ENCODE data around the gene POU4F2. TPM values are rescaled to one million over a fixed set of nuclear protein-coding genes. Genes with fewer than 3 reads are reported as not detected.

POU4F2 gene
- total RNA-seq, 1 experiment from 2014 or later, result not detected

- H3K36me3 Mint-ChIP-seq (ENCODE audit: insufficient read depth in 1 of 3, low read depth in 3 of 3), result no peaks in the 10 kb centered on the region; a peak in 1 of 7 replicates
- no peak overlapping the region for H4K91ac ChIP-seq (ENCODE audit: insufficient read length, low read depth, low read length)
- no peak overlapping the region for H3K4ac ChIP-seq (ENCODE audit: low read depth, low read length)
- H2BK20ac ChIP-seq (ENCODE audit: low read depth, low read length, poor library complexity, severe bottlenecking), result no peak overlapping the region
- H3K27ac Mint-ChIP-seq, result no peak overlapping the region
- H3K27me3 Mint-ChIP-seq (ENCODE audit: low read depth), result peaks cover 100% of the 10 kb centered on the region
- no peak overlapping the region for H3K23ac ChIP-seq (ENCODE audit: insufficient read length, low read depth, low read length)
- H3T11ph ChIP-seq (ENCODE audit: low read length), result no peak overlapping the region
- no peaks in the 10 kb centered on the region for H3K4me1 ChIP-seq (ENCODE audit: insufficient read depth, low read length)
- H2AK5ac ChIP-seq (ENCODE audit: insufficient read length, low read length), result no peak overlapping the region
- H4K20me1 ChIP-seq (ENCODE audit: control insufficient read depth, insufficient read depth, insufficient read length), result no peaks in the 10 kb centered on the region
- no peaks in the 10 kb centered on the region for H3K9me3 ChIP-seq (ENCODE audit: control insufficient read depth, low read depth, low read length)
- H2BK5ac ChIP-seq (ENCODE audit: insufficient read length, low read length), result no peak overlapping the region
- H3K79me2 ChIP-seq (ENCODE audit: insufficient read depth, low read length), result no peaks in the 10 kb centered on the region
- H3K18ac ChIP-seq (ENCODE audit: insufficient read length, low read depth, low read length), result no peak overlapping the region
- peaks cover 0 to 9% of the 10 kb centered on the region in 2 experiments; a peak in 2 of 5 replicates for H3K9me3 Mint-ChIP-seq
- H2BK15ac ChIP-seq (ENCODE audit: low read depth, low read length), result no peak overlapping the region
- no peak for TF ChIP-seq CTCF (conservative IDR thresholded peaks at IDR 0.05)
- H3K27ac ChIP-seq (ENCODE audit: insufficient read length, low read depth, low read length), result no peak overlapping the region
- H4K5ac ChIP-seq (ENCODE audit: insufficient read length, low read depth, low read length), result no peak overlapping the region
- H2BK12ac ChIP-seq (ENCODE audit: insufficient read length, low read depth, low read length), result no peak overlapping the region
- H3K9ac ChIP-seq (ENCODE audit: extremely low read depth, insufficient read length, low read length), result no peak overlapping the region
- H3K56ac ChIP-seq (ENCODE audit: insufficient read length, low read depth, low read length), result no peak overlapping the region
- peak overlapping the region; percentile 76 for H3K4me2 ChIP-seq (ENCODE audit: insufficient read depth, insufficient read length, low read length)
- peaks cover 8 to 25% of the 10 kb centered on the region in 2 experiments for H3K4me1 Mint-ChIP-seq
- H3K4me3 Mint-ChIP-seq, result peak overlapping the region; percentile 42 to 80
- H4K8ac ChIP-seq (replicated peaks; ENCODE audit: insufficient read length, low read depth, low read length), result no peak overlapping the region
- H2BK120ac ChIP-seq (ENCODE audit: low read depth, low read length, poor library complexity, severe bottlenecking), result no peak overlapping the region
- H3K23me2 ChIP-seq (ENCODE audit: insufficient read length, low read depth, low read length, poor library complexity, severe bottlenecking), result peaks cover 7% of the 10 kb centered on the region
- H3K14ac ChIP-seq (ENCODE audit: insufficient read depth, low read length), result no peak overlapping the region
- H3K79me1 ChIP-seq (ENCODE audit: insufficient read depth, low read depth, low read length, poor library complexity, severe bottlenecking), result no peaks in the 10 kb centered on the region
- no CpG with 5 or more reads among the region's 16 CpGs for WGBS (ENCODE audit: extremely low coverage, insufficient read length, low lambda C conversion rate)
- H2AFZ ChIP-seq (ENCODE audit: low read length), result no peak overlapping the region
- DNase-seq, result peak; percentile 55
- peaks cover 78% of the 10 kb centered on the region for H3K27me3 ChIP-seq (ENCODE audit: insufficient read depth, low read length)
These were observed 9.7 kb downstream of the POU4F2 start for GRCh38 chr4:146648461-146648783.
